Caco-2 (cell line): ENCODE data around the gene LIMA1. TPM values are rescaled to one million over a fixed set of nuclear protein-coding genes. Genes with fewer than 3 reads are reported as not detected.
"Not testable (repeated sequence)": the region's sequence is repeated elsewhere in the genome, so short reads cannot be mapped to it uniquely, and the experiment has no call there.

ENCODE experiments used
- BruUV-seq: library from RNA; stranded (reverse); fragments of 400-500 nt; replicated peaks from 2 replicates; lab custom pipeline; 2021; lab: Mats Ljungman, UMichigan
- CTCF ChIA-PET: fragments of 300-600 bp; sonication (Branson Sonifier 250); formaldehyde crosslinking; loops from one replicate; lab custom pipeline; 2022; ENCODE audit warnings: antibody characterized with exemption; lab: Charles Lee
- POLR2A ChIA-PET: fragments of 300-600 bp; sonication (Branson Sonifier 250); formaldehyde crosslinking; loops from one replicate; lab custom pipeline; 2022; ENCODE audit warnings: antibody characterized with exemption; lab: Charles Lee
- DNase-seq, 2 experiments: peaks; one replicate each; pipeline versions ENCODE4 v3.0.0 to v3.0.0-alpha.2; 2020 to 2022
- H3K27me3 ChIP-seq: replicated peaks from 2 replicates; pipeline ENCODE4 v1.6.0; 2011; ENCODE audit warnings: low read length; ENCODE audit not compliant: control insufficient read depth, insufficient read depth
- H3K36me3 ChIP-seq: 2 replicates; pipeline ENCODE4 v1.5.1; 2011; ENCODE audit warnings: low read length; ENCODE audit not compliant: control insufficient read depth, insufficient read depth
- H3K4me1 ChIP-seq: fragments of 250-450 bp; sonication (Bioruptor Pico); 2 replicates; pipeline ENCODE4 v1.5.1; 2020; ENCODE audit warnings: mild to moderate bottlenecking
- H3K4me3 ChIP-seq: 2 replicates; pipeline ENCODE4 v1.5.1; 2011; ENCODE audit warnings: low read depth, mild to moderate bottlenecking, control low read depth, low read length
- H3K9me3 ChIP-seq: fragments of 250-450 bp; sonication (Bioruptor Pico); 2 replicates; pipeline ENCODE4 v1.5.1; 2020; ENCODE audit warnings: mild to moderate bottlenecking, moderate library complexity
- H3K27ac Mint-ChIP-seq: one replicate; pipeline ENCODE4 v1.8.0; 2022; ENCODE audit warnings: mixed read lengths; ENCODE audit not compliant: unreplicated experiment
- H3K27me3 Mint-ChIP-seq: one replicate; pipeline ENCODE4 v1.8.0; 2022; ENCODE audit warnings: mixed read lengths; ENCODE audit not compliant: insufficient read depth, unreplicated experiment
- H3K36me3 Mint-ChIP-seq: one replicate; pipeline ENCODE4 v1.8.0; 2022; ENCODE audit warnings: mild to moderate bottlenecking, mixed read lengths; ENCODE audit not compliant: insufficient read depth, unreplicated experiment
- H3K4me1 Mint-ChIP-seq: one replicate; pipeline ENCODE4 v1.8.0; 2022; ENCODE audit warnings: low read depth, mixed read lengths; ENCODE audit not compliant: unreplicated experiment
- H3K4me3 Mint-ChIP-seq: one replicate; pipeline ENCODE4 v1.8.0; 2022; ENCODE audit warnings: mild to moderate bottlenecking, moderate library complexity, mixed read lengths; ENCODE audit not compliant: unreplicated experiment
- H3K9me3 Mint-ChIP-seq: one replicate; pipeline ENCODE4 v1.8.0; 2022; ENCODE audit warnings: mixed read lengths; ENCODE audit not compliant: unreplicated experiment
- CTCF ChIP-seq, 2 experiments: fragments of 200-600 bp in 1 of 2; IDR thresholded peaks; 1 replicate in 1 of 2; 2 replicates in 1 of 2; pipeline versions ENCODE4 v1.5.1 to v1.8.0; 2011 to 2022; ENCODE audit warnings: antibody characterized with exemption in 1 of 2, control low read depth in 1 of 2, inconsistent platforms in 1 of 2, low read depth in 1 of 2, low read length in 1 of 2, mild to moderate bottlenecking in 1 of 2, moderate library complexity in 1 of 2; ENCODE audit not compliant: insufficient read depth in 1 of 2, severe bottlenecking in 1 of 2, unreplicated experiment in 1 of 2
- intact Hi-C: fragments of 100-400 bp; cut with micrococcal nuclease; formaldehyde crosslinking; loops from one replicate; pipeline ENCODE4 v1.10.0; 2022; ENCODE audit not compliant: unreplicated experiment
- total RNA-seq: library from RNA; stranded (reverse); gene quantifications from 2 replicates; pipeline ENCODE4 v1.2.3, GENCODE V29; 2022

Gene LIMA1
- total RNA-seq, 1 experiment from 2014 or later: 50.3 TPM

- H3K4me1 ChIP-seq: peaks cover 26% of the 10 kb centered on the region; the same call in 1 of the 2 replicates
- Mint-ChIP-seq H3K9me3 (no peaks in the 10 kb centered on the region), H3K27ac (no peak overlapping the region), H3K4me3 (no peak overlapping the region), H3K4me1 (peaks cover 7% of the 10 kb centered on the region), H3K27me3 (no peaks in the 10 kb centered on the region), H3K36me3 (peaks cover 22% of the 10 kb centered on the region)
- no peak overlapping the region for H3K4me3 ChIP-seq
- ChIA-PET POLR2A (no interaction called here), CTCF (no interaction called here)
- H3K9me3 ChIP-seq: no peaks in the 10 kb centered on the region
- H3K27me3 ChIP-seq: no peaks in the 10 kb centered on the region
- intact Hi-C loops: no loop called here
- DNase-seq: no peak
- TF ChIP-seq CTCF (IDR thresholded peaks at IDR 0.05; ENCODE audit: insufficient read depth in 1 of 2, low read depth in 1 of 2, low read length in 1 of 2, severe bottlenecking in 1 of 2, unreplicated experiment in 1 of 2): no peak
- no TSS peak for BruUV-seq
- peaks cover 1% of the 10 kb centered on the region; the same call in 1 of the 2 replicates for H3K36me3 ChIP-seq
Measured at GRCh38 chr12:50219544-50219943, 63.8 kb downstream of the LIMA1 start.

GRCh38 chr12:50219001-50219400 is 64.3 kb downstream of the LIMA1 start:
- H3K27me3 ChIP-seq, H3K27ac Mint-ChIP-seq, BruUV-seq, H3K4me3 Mint-ChIP-seq, H3K4me1 Mint-ChIP-seq, POLR2A ChIA-PET, H3K9me3 ChIP-seq, CTCF ChIA-PET, H3K36me3 ChIP-seq, H3K27me3 Mint-ChIP-seq, H3K9me3 Mint-ChIP-seq, DNase-seq, intact Hi-C loops, H3K4me3 ChIP-seq: not testable (repeated sequence)
- H3K4me1 ChIP-seq: peaks cover 20% of the 10 kb centered on the region; the same call in 1 of the 2 replicates
- H3K36me3 Mint-ChIP-seq: peaks cover 26% of the 10 kb centered on the region

GRCh38 chr12:50218386-50218785 is 64.9 kb downstream of the LIMA1 start:
- ChIA-PET CTCF (no interaction called here), POLR2A (no interaction called here)
- BruUV-seq: no TSS peak
- Mint-ChIP-seq H3K27ac (no peak overlapping the region), H3K36me3 (peaks cover 26% of the 10 kb centered on the region), H3K4me1 (peaks cover 7% of the 10 kb centered on the region), H3K9me3 (no peaks in the 10 kb centered on the region), H3K27me3 (no peaks in the 10 kb centered on the region), H3K4me3 (no peak overlapping the region)
- no peak overlapping the region for H3K4me3 ChIP-seq
- intact Hi-C loops: no loop called here
- H3K4me1 ChIP-seq: peaks cover 16% of the 10 kb centered on the region; the same call in 1 of the 2 replicates
- H3K27me3 ChIP-seq: no peaks in the 10 kb centered on the region
- no peak for DNase-seq
- no peak for TF ChIP-seq CTCF (IDR thresholded peaks at IDR 0.05; ENCODE audit: insufficient read depth in 1 of 2, low read depth in 1 of 2, low read length in 1 of 2, severe bottlenecking in 1 of 2, unreplicated experiment in 1 of 2)
- no peaks in the 10 kb centered on the region for H3K9me3 ChIP-seq
- H3K36me3 ChIP-seq: peaks cover 1% of the 10 kb centered on the region; the same call in 1 of the 2 replicates
